ENCODE results near the gene VPS33A. TPM values are rescaled to one million over a fixed set of nuclear protein-coding genes. Genes with fewer than 3 reads are reported as not detected.

VPS33A gene
- total and polyA plus RNA-seq, 2 donors (not counting 3 experiments of a cell fraction or from before 2014, with no cell fraction given) = 12.1 to 23.1 TPM

GRCh38 chr12:122199484-122200355, 66.6 kb downstream of the VPS33A start:
- H3K27me3 ChIP-seq (ENCODE audit: control insufficient read depth in 2 of 2, insufficient read depth in 2 of 2, low read length in 2 of 2) = peaks cover 3 to 12% of the 10 kb centered on the region in 2 experiments
- H3K9ac ChIP-seq (replicated peaks; ENCODE audit: extremely low read depth, insufficient read depth, low read length) = no peak overlapping the region
- intact Hi-C loops (cut with micrococcal nuclease) (no loop called here), dilution Hi-C loops (cut with MboI; ENCODE audit: extremely low pct_ligation_motif_present, low sequenced_read_pairs) (no loop called here)
- H3K4me2 ChIP-seq (ENCODE audit: insufficient read depth, low read length) = no peak overlapping the region
- H2AFZ ChIP-seq (ENCODE audit: low read depth, low read length) = no peak overlapping the region
- no peak overlapping the region for H3K4me3 ChIP-seq (replicated peaks in 1 of 3; ENCODE audit: insufficient read depth in 1 of 3, low read depth in 1 of 3, low read length in 3 of 3)
- H3K9me1 ChIP-seq (replicated peaks; ENCODE audit: control insufficient read depth, extremely low read depth, insufficient read depth, low read length) = no peaks in the 10 kb centered on the region
- ChIA-PET CTCF (no interaction called here), POLR2A (no interaction called here)
- DNase-seq (ENCODE audit: low read depth, low spot score) (no peak), FAIRE-seq (no peak)
- no peak overlapping the region for H3K27ac ChIP-seq (ENCODE audit: insufficient read depth, low read depth, low read length)
- no TSS peak for BruUV-seq (replicated peaks)
- no peaks in the 10 kb centered on the region for H3K79me2 ChIP-seq (ENCODE audit: control insufficient read depth, insufficient read depth, low read length)
- H3K36me3 ChIP-seq (ENCODE audit: control insufficient read depth in 2 of 2, extremely low read depth in 1 of 2, insufficient read depth in 2 of 2, low read length in 2 of 2) = no peaks in the 10 kb centered on the region
- H3K9me3 ChIP-seq (replicated peaks; ENCODE audit: control insufficient read depth, insufficient read depth, low read length) = no peaks in the 10 kb centered on the region
- peaks cover 8% of the 10 kb centered on the region for H3K4me1 ChIP-seq (ENCODE audit: control insufficient read depth, extremely low read depth, insufficient read depth, low read length)
- H4K20me1 ChIP-seq (replicated peaks; ENCODE audit: control insufficient read depth, extremely low read depth, insufficient read depth, low read length) = no peaks in the 10 kb centered on the region
- TF ChIP-seq GATA2 (IDR thresholded peaks at IDR 0.05; ENCODE audit: insufficient read depth, insufficient read length, low read depth, low read length) = no peak
- no peak for TF ChIP-seq JUN (IDR thresholded peaks at IDR 0.05; ENCODE audit: borderline replicate concordance, insufficient read depth, insufficient read length, low read depth)
- no peak for TF ChIP-seq POLR2AphosphoS5 (IDR thresholded peaks at IDR 0.05; ENCODE audit: insufficient read depth, low read depth, low read length)
- TF ChIP-seq POLR2A (IDR thresholded peaks at IDR 0.05; ENCODE audit: low read depth, low read length) = no peak
- no peak for TF ChIP-seq MAX (IDR thresholded peaks at IDR 0.05; ENCODE audit: insufficient read depth, insufficient read length)
- TF ChIP-seq CTCF (IDR thresholded peaks at IDR 0.05; ENCODE audit: extremely low read depth in 1 of 2, insufficient read depth in 1 of 2, low read depth in 1 of 2, low read length in 2 of 2) = no peak
- TF ChIP-seq EZH2 (IDR thresholded peaks at IDR 0.05; ENCODE audit: borderline replicate concordance, low read depth, low read length, severe bottlenecking) = no peak
- no peak for TF ChIP-seq MYC (IDR thresholded peaks at IDR 0.05; ENCODE audit: low read depth, low read length)
- TF ChIP-seq FOS (IDR thresholded peaks at IDR 0.05; ENCODE audit: borderline replicate concordance, insufficient read depth, low read length) = no peak
